Astrocyte (in vitro differentiated cells and primary cell): ENCODE data around the gene PRTN3. TPM values are rescaled to one million over a fixed set of nuclear protein-coding genes. Genes with fewer than 3 reads are reported as not detected.
A peak's percentile ranks its signal among the peaks of the same experiment; 100 is the strongest.
"Not testable (repeated sequence)": the region's sequence is repeated elsewhere in the genome, so short reads cannot be mapped to it uniquely, and the experiment has no call there.

Source experiments
- DNase-seq: peaks from one replicate; pipeline ENCODE4 v3.0.0-alpha.2; 2010; ENCODE audit warnings: low read depth
- FAIRE-seq: peaks from 2 replicates; lab custom pipeline; 2011; peaks lifted over from hg19 to GRCh38; lab: Jason Lieb, UNC
- H2AFZ ChIP-seq: 2 replicates; pipeline ENCODE4 v1.6.0; 2012; ENCODE audit warnings: low read depth, low read length, inconsistent platforms
- H3K27ac ChIP-seq: 2 replicates; pipeline ENCODE4 v1.5.1; 2011; ENCODE audit warnings: low read depth, low read length, inconsistent platforms
- H3K27me3 ChIP-seq: 2 replicates; pipeline ENCODE4 v1.6.0; 2011; ENCODE audit warnings: low read length, inconsistent platforms; ENCODE audit not compliant: insufficient read depth
- H3K36me3 ChIP-seq: 2 replicates; pipeline ENCODE4 v1.5.1; 2011; ENCODE audit warnings: low read length, inconsistent platforms; ENCODE audit not compliant: insufficient read depth
- H3K4me1 ChIP-seq: 2 replicates; pipeline ENCODE4 v1.5.1; 2011; ENCODE audit warnings: low read length, inconsistent platforms; ENCODE audit not compliant: insufficient read depth
- H3K4me2 ChIP-seq: 2 replicates; pipeline ENCODE4 v1.6.0; 2012; ENCODE audit warnings: low read length, inconsistent platforms
- H3K4me3 ChIP-seq: 2 replicates; pipeline ENCODE4 v1.5.1; 2011; ENCODE audit warnings: low read depth, mild to moderate bottlenecking, low read length, inconsistent platforms; ENCODE audit not compliant: insufficient read depth
- H3K79me2 ChIP-seq: 2 replicates; pipeline ENCODE4 v1.6.0; 2012; ENCODE audit warnings: mild to moderate bottlenecking, low read length, inconsistent platforms; ENCODE audit not compliant: insufficient read depth
- H3K9ac ChIP-seq: 2 replicates; pipeline ENCODE4 v1.6.0; 2012; ENCODE audit warnings: mild to moderate bottlenecking, low read length, inconsistent platforms
- H3K9me3 ChIP-seq: 2 replicates; pipeline ENCODE4 v1.5.1; 2012; ENCODE audit warnings: low read depth, mild to moderate bottlenecking, low read length, inconsistent platforms; ENCODE audit not compliant: insufficient read depth
- H4K20me1 ChIP-seq: 2 replicates; pipeline ENCODE4 v1.6.0; 2012; ENCODE audit warnings: low read length, inconsistent platforms; ENCODE audit not compliant: insufficient read depth
- H3K27ac Mint-ChIP-seq: one replicate; pipeline ENCODE4 v1.8.0; 2021; ENCODE audit warnings: mild to moderate bottlenecking, mixed read lengths; ENCODE audit not compliant: unreplicated experiment
- H3K27me3 Mint-ChIP-seq: one replicate; pipeline ENCODE4 v1.8.0; 2021; ENCODE audit warnings: low read depth, mixed read lengths; ENCODE audit not compliant: unreplicated experiment
- H3K36me3 Mint-ChIP-seq: one replicate; pipeline ENCODE4 v1.8.0; 2021; ENCODE audit warnings: low read depth, mixed read lengths; ENCODE audit not compliant: unreplicated experiment
- H3K4me1 Mint-ChIP-seq: one replicate; pipeline ENCODE4 v1.8.0; 2021; ENCODE audit warnings: low read depth, mixed read lengths; ENCODE audit not compliant: unreplicated experiment
- H3K4me3 Mint-ChIP-seq: one replicate; pipeline ENCODE4 v1.8.0; 2021; ENCODE audit warnings: mild to moderate bottlenecking, moderate library complexity, mixed read lengths; ENCODE audit not compliant: unreplicated experiment
- H3K9me3 Mint-ChIP-seq: one replicate; pipeline ENCODE4 v1.8.0; 2021; ENCODE audit warnings: mild to moderate bottlenecking, mixed read lengths; ENCODE audit not compliant: unreplicated experiment
- EZH2 ChIP-seq: IDR thresholded peaks from 2 replicates; pipeline ENCODE4 v1.6.1; 2012; ENCODE audit warnings: mild to moderate bottlenecking, low read length, inconsistent platforms; ENCODE audit not compliant: insufficient read depth
- total RNA-seq: library from RNA; stranded (reverse); gene quantifications from 2 replicates; pipeline ENCODE4 v1.2.1, GENCODE V29; 2021
- TF ChIP-seq, protein P1 (sequence below): IDR thresholded peaks from 2 replicates; pipeline ENCODE4 v1.5.1; 2011; ENCODE audit warnings: low read depth, mild to moderate bottlenecking, inconsistent platforms, low read length, moderate library complexity; ENCODE audit not compliant: insufficient read depth

PRTN3 gene
- total RNA-seq, 1 donor from 2014 or later: not detected

DNA sequence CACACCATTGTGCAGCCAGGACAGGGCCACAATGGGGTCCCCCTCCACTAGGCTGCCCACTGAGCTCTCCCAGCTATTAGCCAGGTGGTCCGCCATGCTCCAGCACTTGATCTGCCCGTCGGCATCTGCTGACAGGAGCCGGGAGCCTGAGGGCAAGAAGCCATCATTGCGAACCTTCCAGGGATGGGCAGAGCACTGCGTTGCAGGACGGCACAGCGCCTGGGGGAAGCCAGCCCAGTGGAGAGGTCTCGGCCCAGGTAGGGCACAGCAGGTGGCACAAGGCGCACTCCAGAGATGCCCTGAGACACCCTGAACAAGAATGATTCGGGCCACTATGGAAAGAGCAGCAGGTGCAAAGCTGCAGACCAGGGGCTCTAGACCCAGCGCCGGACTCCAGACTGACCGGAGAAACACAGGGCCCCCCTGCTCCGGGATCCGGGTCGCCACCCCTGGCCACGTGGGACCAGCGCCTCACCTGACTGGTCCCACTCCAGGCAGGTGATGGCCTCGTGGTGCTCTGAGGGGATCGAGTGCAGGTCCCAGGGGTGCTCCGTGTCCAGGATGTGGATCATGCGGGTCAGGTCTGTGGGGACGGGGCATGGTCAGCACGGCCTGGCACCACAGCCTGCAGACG lies 49.0 kb downstream of the PRTN3 start:
- Histone ChIP-seq H3K9me3 (no peaks in the 10 kb centered on the region), H3K27ac (no peak overlapping the region), H4K20me1 (no peaks in the 10 kb centered on the region), H3K36me3 (no peaks in the 10 kb centered on the region), H3K27me3 (no peaks in the 10 kb centered on the region), H3K4me3 (no peak overlapping the region), H3K4me2 (no peak overlapping the region), H3K79me2 (peaks cover 23% of the 10 kb centered on the region), H3K9ac (no peak overlapping the region), H2AFZ (no peak overlapping the region), H3K4me1 (no peaks in the 10 kb centered on the region)
- TF ChIP-seq, protein P1, sequence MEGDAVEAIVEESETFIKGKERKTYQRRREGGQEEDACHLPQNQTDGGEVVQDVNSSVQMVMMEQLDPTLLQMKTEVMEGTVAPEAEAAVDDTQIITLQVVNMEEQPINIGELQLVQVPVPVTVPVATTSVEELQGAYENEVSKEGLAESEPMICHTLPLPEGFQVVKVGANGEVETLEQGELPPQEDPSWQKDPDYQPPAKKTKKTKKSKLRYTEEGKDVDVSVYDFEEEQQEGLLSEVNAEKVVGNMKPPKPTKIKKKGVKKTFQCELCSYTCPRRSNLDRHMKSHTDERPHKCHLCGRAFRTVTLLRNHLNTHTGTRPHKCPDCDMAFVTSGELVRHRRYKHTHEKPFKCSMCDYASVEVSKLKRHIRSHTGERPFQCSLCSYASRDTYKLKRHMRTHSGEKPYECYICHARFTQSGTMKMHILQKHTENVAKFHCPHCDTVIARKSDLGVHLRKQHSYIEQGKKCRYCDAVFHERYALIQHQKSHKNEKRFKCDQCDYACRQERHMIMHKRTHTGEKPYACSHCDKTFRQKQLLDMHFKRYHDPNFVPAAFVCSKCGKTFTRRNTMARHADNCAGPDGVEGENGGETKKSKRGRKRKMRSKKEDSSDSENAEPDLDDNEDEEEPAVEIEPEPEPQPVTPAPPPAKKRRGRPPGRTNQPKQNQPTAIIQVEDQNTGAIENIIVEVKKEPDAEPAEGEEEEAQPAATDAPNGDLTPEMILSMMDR: no peak
- TF ChIP-seq EZH2: no peak
- Mint-ChIP-seq H3K9me3 (no peaks in the 10 kb centered on the region), H3K4me1 (no peaks in the 10 kb centered on the region), H3K27me3 (no peaks in the 10 kb centered on the region), H3K27ac (no peak overlapping the region), H3K36me3 (peaks cover 11% of the 10 kb centered on the region), H3K4me3 (no peak overlapping the region)
- DNase-seq (no peak), FAIRE-seq (no peak)

DNA sequence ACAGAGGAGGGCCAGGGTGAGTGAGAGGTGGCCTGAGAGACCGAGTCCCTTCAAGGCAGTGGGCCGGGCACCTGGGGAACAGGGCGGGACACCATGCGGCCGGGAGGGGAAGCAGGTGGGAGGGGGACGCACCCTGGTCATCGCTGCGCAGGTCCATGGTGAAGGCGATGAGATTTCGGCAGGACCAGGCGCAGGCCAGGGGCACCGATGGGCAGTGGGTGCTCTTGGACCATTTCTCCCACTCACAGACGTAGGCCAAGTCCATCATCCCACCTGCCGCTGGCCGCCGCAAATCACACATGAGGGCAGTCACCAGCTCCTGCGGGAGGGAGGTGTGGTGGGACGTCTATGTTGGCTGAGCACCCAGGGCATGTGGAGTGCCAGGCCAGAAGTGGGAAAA lies 50.0 kb downstream of the PRTN3 start:
- Histone ChIP-seq H3K27me3 (no peaks in the 10 kb centered on the region), H3K4me2 (no peak overlapping the region), H3K27ac (no peak overlapping the region), H3K9ac (no peak overlapping the region), H3K4me1 (no peaks in the 10 kb centered on the region), H3K9me3 (no peaks in the 10 kb centered on the region), H3K4me3 (no peak overlapping the region), H3K36me3 (no peaks in the 10 kb centered on the region), H3K79me2 (peaks cover 23% of the 10 kb centered on the region), H4K20me1 (peaks cover under 1% of the 10 kb centered on the region), H2AFZ (no peak overlapping the region)
- no peak for DNase-seq
- FAIRE-seq: no peak
- no peaks in the 10 kb centered on the region for H3K9me3 Mint-ChIP-seq
- no peaks in the 10 kb centered on the region for H3K27me3 Mint-ChIP-seq
- H3K36me3 Mint-ChIP-seq: peaks cover 13% of the 10 kb centered on the region
- TF ChIP-seq, protein P1: no peak
- no peak for TF ChIP-seq EZH2
- H3K4me1 Mint-ChIP-seq: no peaks in the 10 kb centered on the region
- H3K4me3 Mint-ChIP-seq: peak overlapping the region; percentile 76
- H3K27ac Mint-ChIP-seq: no peak overlapping the region

DNA sequence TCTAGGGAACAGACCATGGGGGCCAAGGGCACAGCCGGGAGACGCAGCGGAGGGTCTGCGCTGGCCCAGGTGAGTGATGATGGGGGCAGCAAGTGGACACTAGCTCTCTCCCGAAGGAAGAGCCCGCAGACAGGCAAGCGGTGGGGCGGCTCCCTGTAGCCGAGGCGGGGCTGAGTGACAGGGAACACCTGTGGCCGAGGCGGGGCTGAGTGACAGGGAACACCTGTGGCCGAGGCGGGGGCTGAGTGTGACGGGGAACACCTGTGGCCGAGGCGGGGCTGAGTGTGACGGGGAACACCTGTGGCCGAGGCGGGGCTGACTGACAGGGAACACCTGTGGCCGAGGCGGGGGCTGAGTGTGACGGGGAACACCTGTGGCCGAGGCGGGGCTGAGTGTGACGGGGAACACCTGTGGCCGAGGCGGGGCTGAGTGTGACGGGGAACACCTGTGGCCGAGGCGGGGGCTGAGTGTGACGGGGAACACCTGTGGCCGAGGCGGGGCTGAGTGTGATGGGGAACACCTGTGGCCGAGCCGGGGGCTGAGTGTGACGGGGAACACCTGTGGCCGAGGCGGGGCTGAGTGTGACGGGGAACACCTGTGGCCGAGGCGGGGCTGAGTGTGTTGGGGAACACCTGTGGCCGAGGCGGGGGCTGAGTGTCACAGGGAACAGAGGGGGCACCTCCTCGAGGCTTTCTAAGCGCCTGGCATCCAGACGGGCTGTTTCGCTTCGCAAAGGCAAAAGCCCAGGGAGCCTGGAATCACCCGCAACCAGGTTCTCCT lies 50.8 kb downstream of the PRTN3 start:
- peak overlapping the region; percentile 91 for H3K9ac ChIP-seq
- H3K4me1 Mint-ChIP-seq, H3K9me3 Mint-ChIP-seq, H2AFZ ChIP-seq, DNase-seq, H3K4me1 ChIP-seq, H4K20me1 ChIP-seq, FAIRE-seq, H3K27ac ChIP-seq, H3K27ac Mint-ChIP-seq, H3K27me3 Mint-ChIP-seq, H3K9me3 ChIP-seq, H3K36me3 ChIP-seq, H3K27me3 ChIP-seq: not testable (repeated sequence)
- Mint-ChIP-seq H3K4me3 (peak overlapping the region; percentile 88), H3K36me3 (peaks cover 17% of the 10 kb centered on the region)
- H3K4me3 ChIP-seq: peak overlapping the region; percentile 87
- peaks cover 23% of the 10 kb centered on the region for H3K79me2 ChIP-seq
- H3K4me2 ChIP-seq: peak overlapping the region; percentile 96
